ENCODE data around the gene CDK17.
"Not testable (repeated sequence)": the region's sequence is repeated elsewhere in the genome, so short reads cannot be mapped to it uniquely, and the experiment has no call there.

The CDK17 gene

DNA sequence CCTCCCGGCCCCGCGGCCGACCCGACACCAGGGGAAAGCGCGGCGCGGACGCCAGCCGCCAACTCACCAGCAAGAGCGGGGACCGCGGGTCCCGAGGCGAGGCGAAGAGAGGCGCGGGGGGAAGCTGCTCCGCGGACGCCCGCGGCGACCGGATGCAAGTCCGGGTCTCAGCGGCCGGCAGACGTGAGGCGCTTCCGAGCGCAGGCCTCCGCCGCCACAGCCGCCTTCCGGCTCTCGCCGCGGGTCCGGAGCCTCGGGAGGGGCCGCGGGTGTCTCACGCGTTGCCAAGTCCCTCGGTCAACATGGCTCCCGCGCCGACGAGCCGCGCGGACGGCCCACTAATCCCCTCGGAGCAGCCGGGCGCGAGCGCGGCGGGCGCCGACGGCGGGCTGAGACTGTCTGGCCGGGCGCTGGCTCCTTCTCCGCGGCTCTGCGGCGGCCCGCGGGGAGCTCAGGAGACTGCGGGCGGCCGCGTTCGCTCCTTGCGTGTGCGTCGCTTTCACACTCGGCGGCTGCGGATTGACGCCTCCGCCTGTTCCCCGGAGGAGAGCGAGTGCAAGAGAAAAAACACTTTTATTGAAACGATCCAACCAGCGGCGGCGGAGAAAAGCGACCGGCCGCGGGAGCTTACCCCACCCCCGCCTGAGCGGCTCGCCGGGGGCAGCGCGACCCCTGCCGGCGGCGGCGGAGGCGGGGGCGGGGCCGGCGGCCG lies at the start of gene CDK17:
Gene CDK17, minus strand, starts transcription at position 521 of the 712 bp plus-strand sequence. CDS start 65,603 bp downstream, outside the sequence.
- DNase-seq: no peak

DNA sequence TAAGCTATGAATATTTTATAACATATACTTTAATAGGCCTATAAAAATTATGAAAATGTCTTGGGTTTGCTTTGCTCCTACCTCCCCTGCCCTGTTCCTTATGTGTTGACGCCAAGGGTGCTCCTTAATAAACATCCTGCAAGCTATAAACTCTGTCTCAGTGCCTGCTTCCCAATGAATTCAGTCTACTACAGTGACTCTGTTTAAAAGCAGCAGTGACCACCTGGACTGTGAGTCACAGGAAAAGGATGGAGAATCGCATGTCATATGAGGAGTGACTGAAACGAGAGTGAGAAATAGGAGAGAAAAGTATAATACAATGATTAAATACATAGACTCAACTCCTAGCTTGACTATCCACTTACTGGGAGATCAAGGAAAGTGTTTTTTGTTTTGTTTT lies 48.1 kb upstream of the CDK17 start:
- DNase-seq: no peak

DNA sequence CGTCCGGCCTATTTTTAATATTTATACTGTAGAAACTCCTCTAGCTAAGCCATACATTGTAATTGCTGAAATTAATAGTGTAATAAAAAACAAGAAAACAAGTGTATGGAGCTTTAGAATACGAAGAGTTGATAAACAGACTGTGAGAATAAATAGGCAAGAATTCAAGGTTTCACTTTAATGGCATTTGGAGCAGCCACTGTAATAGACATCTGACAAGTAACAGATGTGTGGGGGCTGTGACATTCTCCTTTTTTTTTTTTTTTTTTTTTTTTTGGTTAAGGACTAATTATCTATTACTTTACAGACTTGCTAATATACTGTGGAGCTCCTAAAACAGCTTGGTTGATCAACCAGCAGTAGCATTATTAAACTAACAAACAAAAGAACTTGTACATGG lies 47.0 kb upstream of the CDK17 start:
- DNase-seq: no peak

DNA sequence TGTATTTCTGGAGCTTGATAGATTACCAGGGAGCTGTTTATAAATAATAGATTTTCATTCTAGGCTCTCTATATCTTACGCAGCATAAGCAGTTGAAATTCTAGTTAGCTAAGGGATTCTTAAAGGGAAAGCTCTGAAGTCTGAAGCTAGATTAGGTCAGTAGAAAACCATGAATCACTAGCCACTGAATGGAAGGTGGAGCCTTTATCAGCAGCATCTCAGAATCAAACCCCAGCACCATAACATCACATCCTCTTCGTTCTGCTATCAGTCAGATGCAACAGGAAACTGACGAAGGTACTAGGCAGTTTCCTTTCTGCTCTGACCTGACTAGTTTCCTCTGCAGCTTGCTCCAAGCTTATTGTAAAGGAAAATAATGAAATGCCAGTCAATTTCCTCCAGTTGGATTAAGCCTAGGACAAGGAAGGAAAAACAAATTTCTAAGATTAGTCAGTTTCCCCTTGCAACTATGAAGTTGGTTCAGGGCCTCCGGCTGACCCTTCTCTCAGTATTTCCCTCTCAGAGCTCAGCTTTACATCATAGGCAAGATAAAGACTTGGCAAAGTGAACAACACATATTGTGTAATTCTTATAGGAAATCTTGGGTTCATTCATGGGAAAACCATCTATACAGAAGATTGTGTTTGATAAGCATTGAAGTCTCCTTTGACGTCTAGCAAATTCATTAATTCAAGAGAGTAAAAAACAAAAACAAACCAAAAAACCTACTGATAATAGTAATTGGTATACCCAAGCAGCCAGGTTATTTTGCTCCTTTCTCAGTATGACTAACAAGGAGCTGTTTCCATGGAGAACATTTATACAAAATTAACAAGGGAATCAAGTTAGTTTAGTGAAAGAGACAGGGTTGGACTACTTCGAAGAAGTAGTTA lies 45.7 kb upstream of the CDK17 start:
- DNase-seq: no peak

DNA sequence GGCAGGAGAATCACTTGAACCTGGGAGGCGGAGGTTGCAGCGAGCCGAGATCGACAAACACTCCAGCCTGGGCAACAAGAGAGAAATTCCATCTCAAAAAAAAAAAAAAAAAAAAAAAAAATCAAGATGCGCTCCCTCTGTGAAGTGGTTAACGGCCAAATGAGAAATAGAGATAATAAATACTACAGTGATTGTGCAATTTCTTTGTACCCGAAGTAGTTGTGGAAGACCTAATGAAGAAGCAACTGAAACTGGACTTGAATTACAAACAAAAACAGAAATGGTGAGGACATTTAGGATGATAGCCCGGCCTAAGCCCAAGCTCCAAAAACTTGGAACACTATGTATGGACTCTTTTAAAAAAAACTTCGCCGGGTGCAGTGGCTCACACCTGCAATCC lies 44.2 kb upstream of the CDK17 start:
- DNase-seq: no peak

DNA sequence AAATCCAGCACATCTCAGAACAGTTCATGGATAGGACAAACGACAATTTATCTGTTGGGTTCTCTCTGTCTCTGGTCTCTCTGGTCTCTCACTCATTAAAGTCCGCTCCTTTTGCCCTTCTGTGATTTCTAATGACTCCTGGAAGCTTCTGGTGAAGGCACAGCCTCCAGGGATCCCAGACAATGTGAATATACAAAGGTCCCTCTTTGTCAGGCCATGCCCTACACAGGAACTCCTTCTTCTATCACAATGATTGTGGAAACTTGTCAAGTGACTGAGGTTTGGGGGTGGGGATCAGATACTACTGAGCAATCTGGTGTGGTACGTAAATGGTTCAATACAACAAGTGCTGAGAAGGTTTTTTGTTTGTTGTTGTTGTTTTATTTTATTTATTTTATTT lies 42.7 kb upstream of the CDK17 start:
- no peak for DNase-seq

DNA sequence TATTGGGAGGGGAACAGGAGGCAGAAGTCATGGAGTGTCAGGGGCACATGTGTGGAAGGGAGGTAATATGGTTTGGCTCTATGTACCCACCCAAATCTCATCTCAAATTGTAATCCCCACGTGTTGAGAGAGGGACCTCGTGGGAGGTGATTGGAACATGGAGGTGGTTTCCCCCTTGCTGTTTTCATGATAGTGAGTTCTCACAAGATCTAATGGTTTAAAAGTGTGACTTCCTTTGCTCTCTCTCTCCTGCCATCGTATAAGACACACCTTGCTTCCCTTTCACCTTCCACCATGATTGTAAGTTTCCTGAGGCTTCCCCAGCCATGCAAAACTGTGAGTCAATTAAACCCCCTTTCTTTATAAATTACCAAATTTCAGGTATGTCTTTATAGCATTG lies 41.6 kb upstream of the CDK17 start:
- no peak for DNase-seq

DNA sequence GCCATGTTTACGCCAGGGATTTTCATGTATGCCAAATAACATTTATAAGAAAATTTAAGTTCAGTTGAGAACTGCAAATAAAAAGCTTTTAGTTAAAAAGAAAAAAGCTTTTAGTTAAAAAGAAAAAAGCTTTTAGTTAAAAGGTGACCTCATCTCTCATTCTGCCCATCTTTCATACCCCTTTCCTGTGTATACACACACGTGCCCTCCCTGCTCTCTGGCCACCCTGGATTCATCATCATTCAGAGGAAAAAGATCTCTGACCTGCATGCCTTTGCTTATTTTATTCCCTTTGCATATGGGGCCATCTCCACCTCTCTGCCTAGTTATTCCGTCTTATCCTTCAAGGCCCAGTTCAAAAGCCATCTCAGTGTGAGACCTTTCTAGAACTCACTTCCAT lies 38.1 kb upstream of the CDK17 start:
- no peak for DNase-seq

DNA sequence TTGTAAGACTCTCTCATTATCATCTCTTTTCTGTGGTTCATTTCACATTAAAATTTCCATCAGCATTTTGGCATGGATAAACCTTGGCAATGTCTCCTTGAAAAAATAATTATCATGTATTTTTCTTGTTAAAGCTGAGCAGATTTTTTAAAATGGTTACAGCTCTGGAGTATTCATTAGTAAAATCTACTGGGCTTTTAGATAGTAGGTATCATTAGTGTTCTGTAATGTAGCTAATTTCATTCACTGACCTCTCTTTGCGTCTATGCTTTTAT lies 36.9 kb upstream of the CDK17 start:
- DNase-seq: no peak

DNA sequence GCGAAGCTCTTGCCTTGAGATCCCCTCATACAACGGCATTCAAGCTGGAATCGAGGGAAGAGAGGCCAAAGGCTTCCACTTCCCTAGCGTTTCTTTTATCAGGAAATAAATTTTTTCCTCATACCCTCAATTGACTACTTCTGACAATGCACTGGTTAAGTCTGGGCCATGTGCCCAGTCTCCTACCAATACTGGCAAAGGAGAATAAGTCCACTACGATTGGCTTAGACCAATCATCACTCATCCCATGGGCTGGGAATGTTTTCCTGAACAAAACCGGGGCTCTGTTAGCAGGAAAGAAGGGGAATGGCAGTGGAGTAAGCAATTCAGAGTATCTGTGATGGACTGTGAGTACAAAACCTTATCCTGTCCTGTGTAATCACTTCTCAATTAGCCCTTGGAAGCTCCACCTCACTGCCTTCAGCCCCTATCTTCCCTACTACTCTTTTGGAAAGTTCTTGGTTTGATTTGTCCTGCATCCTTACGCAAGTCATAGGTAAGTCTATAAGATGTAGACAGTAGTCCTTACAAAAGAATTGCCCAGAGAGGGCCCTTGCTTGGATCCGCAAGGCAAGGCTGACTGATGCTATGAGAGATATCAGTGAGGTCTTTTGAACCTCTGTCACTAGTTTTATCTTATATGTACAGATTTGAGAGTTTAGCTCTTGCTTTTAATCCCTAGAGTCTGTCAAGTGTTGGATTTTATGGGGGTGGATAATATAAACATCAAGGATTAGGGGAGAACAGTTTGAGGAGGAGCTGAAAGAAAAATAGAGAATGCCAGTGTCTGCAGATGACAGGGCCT lies 36.3 kb upstream of the CDK17 start:
- DNase-seq: no peak

DNA sequence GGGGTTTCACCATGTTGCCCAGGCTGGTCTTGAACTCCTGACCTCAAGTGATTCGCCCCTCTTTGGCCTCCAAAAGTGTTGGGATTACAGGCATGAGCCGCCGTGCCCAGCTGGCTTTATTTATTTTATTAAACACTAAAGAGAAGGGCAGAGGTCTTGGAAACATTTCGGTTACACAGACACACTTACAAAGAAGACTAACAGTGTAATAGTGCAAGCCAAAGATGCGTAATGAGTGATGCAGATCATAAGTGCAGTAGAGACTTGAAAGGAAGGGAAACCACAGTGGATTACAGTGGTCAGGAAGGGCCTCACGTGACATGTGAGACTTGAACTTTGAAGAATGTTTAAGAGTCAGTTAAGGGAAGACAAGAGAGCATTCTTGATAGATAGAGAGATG lies 33.9 kb upstream of the CDK17 start:
- peak; percentile 20 for DNase-seq

DNA sequence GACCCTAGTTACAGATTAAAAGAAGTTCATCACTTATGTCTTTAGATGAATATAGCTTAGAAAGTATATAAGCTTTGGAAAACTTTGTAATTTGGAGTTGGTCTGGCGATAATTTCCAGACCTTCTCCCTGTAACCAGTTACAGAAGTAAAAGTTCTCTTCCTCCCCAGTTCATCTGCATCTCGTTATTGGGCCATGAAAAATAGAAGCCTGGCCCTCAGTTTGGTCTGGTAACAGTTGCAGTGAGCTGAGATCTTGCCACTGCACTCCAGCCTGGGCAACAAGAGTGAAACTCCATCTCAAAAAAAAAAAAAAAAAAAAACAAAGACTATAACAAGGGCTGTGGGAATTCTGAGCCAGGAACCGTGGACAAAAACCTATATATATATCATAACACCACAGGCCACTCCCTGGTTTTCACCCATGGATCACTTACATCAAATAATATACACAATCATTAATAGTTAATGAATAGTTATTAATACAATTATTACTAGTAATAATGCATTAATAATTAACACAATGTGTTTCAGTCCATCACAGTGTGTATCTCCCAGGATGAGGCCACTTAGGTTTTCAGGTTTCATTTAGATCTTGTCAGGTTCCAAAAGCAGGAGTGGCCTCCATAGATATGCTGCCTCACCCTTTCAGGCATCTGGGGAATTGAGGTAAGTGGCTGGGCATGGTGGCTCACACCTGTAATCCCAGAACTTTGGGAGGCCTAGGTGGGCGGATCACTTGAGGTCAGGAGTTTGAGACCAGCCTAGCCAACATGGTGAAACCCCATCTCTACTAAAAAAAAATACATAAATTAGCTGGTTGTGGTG lies 32.5 kb upstream of the CDK17 start:
- DNase-seq: not testable (repeated sequence)

DNA sequence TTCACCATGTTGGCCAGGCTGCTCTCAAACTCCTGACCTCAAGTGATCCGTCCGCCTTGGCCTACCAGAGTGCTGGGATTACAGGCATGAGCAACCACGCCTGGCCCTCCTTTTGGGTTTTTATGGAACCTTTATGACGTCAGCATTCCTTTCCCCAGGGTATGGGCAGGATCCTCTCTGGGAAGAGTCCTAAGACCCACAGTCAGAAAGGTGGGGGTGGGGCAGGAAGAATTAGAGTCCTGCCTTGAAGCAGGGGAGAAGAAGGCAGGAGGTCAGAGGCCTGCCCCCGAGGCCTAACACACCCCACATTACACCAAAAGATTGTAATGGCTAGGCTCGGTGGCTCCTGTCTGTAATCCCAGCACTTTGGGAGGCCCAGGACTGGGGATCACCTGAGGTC lies 30.8 kb upstream of the CDK17 start:
- DNase-seq: no peak

DNA sequence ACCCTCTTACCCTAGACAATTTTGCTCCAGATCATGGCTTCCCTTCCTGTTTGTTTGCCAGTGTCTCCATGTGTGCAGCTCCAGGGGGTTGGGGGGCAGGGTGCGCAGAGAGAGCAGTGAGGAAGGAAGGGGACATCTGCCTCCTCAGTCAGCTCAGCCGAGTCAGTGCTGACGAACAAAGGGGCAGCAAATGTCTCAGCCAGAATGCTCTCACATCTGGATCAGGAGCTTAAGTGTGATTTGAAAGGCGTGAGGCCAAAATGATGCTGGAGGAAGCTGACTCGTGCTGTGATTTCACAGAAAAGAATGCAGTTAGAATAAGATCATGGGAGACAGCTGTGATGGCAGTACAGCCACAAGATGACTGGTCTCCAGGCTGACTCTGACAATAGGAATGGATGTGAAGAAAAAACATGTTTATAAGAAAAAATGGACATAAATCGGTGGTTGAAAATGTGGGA lies 27.1 kb upstream of the CDK17 start:
- DNase-seq: no peak

DNA sequence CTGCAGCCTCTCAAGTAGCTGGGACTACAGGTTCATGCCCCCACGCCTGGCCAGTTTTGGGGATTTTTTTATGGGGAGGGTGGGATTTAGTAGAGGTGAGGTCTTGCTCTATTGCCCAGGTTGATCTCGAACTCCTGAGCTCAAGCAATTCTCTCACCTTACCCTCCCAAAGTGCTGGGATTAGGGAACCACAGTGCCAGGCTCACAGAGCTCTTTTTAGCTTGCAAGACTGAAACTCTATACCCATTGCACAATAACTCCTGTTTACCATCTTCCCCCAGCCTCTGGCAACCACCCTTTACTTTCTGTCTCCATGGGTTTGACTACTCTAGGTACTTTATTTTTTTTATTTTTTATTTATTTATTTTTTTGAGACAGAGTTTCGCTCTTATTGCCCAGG lies 25.7 kb upstream of the CDK17 start:
- DNase-seq: no peak

DNA sequence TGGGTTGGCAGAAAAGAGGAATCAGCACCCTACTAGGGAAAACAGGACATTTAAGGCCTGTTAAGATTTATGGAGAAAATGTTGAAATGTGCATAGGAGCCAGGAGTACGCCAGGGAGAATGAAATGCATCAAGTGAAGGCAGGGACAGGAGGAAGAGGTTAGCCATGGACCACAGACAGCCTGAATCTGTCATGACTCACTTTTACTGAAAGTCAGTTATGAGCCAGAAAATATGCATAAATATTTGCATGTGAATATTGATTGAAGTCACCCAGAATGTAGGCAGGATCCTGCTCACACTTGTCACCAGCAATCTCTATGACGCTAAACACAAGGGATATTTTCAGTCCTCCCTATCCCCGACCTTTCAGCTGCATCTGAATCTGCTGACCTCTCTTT lies 25.1 kb upstream of the CDK17 start:
- DNase-seq: no peak

DNA sequence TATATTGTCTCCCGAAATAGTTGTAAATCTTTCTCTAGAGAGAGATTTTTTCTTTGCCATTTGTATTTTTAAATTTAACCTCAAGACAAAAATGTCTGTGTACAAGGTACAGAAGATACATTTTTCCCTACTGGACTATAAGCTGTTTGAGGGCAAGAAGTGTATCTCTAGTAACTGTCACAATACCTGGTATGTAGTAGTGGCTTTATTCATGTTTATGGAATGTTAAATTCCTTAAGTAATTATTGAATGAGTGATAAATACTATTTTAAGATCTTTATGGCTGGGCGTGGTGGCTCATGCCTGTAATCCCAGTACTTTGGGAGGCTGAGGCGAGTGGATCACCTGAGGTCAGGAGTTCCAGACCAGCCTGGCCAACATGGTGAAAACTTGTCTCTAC lies 24.4 kb upstream of the CDK17 start:
- no peak for DNase-seq

DNA sequence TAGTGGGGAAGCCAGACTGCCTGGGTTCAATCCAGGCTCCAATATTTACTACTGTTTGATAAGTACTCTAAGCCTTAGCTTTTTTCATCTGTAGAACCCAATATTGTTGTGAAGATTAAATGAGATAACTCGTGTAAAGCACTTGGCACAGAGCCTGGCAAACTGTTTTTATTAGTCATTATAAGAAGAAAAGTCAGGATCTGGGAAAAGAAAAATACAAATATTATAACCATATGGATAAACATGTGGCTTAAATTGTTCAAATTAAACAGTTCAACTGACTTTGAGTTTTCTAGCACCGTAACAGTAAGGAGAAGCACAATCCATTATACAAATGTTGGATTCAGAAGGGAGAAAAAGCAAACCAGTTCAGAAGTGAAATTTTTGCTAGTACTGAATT lies 22.0 kb upstream of the CDK17 start:
- DNase-seq: no peak

DNA sequence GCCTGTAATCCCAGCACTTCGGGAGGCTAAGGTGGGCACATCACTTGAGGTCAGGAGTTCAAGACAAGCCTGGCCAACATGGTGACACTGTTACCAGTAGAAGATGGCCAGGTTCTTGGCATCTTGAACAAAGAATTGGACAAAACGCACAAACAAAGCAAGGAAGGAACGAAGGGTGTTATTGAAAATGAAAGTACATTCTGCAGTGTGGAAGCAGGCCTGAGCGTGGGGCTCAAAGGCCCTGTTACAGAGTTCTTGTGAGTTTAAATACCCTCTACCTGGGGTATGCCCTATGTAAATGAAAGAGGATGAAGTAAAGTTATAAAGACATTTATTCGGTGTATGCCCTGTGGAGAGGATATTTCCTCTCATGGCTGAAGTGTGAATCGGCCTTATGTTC lies 20.8 kb upstream of the CDK17 start:
- DNase-seq: no peak

DNA sequence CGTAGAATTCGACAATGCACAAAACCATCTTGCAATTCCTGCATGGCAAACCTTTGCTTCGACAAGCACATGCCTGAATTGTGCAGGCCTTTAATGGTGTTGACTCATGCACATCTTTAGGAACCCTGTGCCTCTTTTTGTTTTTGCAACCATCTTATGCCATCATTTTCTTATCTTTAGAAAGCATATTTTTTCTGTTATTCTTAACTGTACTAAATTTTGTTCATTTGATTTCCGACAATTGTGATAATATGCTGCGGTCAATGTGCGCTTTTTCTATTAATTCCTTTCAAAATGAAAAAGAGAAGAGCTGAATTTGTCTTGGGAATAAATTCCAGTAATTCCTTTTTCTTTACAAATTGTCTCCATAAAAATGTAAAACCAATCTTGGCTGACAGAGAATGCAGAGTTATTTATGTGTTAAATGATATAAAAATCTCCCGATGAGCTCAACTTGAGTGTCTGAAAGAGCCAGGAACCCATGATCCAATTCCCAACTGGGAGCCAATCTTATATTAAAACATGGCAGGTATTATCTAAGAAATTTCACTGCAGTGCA lies 20.1 kb upstream of the CDK17 start:
- DNase-seq: no peak

DNA sequence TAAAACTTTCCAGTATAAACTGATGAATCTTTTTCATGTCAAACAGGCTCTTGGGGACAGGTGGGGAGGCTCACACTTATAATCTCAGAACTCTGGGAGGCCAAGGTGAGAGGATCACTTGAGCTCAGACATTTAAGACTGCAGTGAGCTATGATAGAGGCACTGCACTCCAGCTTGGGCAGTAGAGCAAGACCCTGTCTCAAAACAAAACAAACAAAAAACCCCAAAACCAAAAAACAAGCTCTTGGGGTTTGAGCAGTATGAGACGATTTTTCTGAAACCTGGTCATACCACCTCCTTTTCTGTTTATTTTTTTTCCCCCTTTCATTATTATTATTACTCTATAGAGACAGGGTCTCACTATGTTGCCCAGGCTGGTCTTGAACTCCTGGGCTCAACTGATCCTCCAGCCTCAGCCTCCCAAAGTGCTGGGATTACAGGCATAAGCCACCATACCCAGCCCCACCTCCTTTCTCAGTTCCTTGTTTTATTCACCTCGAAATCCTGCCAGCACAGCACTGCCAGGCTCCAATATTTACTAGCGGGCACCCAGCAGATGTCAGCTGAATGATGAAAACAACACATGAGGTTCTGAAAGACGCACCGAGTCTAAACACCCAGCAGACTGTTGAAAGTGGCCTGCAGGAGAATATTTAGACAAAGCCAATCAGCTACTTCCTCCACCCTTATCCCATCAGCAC lies 19.5 kb upstream of the CDK17 start:
- DNase-seq: no peak

DNA sequence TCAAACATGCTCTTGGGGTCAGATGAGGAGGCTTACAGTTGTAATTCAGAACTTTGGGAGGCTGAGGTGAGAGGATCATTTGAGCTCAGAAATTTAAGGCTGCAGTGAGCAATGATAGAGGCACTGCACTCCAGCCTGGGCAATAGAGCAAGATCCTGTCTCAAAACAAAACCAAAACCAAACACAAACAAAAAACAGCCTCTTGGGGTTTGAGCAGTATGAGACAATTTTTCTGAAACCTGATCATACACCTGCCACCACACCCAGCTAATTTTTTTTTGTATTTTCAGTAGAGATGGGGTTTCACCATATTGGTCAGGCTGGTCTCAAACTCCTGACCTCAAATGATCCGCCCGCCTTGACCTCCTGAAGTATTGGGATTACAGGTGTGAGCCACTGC lies 17.4 kb upstream of the CDK17 start:
- DNase-seq: not testable (repeated sequence)
